PC-9 (cell line): Measurements from ENCODE around the gene ZNF574. TPM values are rescaled to one million over a fixed set of nuclear protein-coding genes. Genes with fewer than 3 reads are reported as not detected.

Experiments used
- BruUV-seq: library from RNA; stranded (reverse); fragments of 400-500 nt; replicated peaks from 2 replicates; lab custom pipeline; 2021; lab: Mats Ljungman, UMichigan
- CTCF ChIA-PET: fragments of 300-600 bp; sonication (Branson Sonifier 250); formaldehyde crosslinking; loops from one replicate; lab custom pipeline; 2022; ENCODE audit warnings: antibody characterized with exemption; lab: Charles Lee
- POLR2A ChIA-PET: fragments of 300-600 bp; sonication (Branson Sonifier 250); formaldehyde crosslinking; loops from one replicate; lab custom pipeline; 2022; ENCODE audit warnings: antibody characterized with exemption; ENCODE audit not compliant: unreplicated experiment; lab: Charles Lee
- DNase-seq, 2 experiments: peaks; one replicate each; pipeline versions ENCODE4 v3.0.0 to v3.0.0-alpha.2; 2015 to 2022; ENCODE audit warnings: mixed read lengths in 1 of 2
- H2AFZ ChIP-seq: fragments of 200-600 bp; sonication (generic); 2 replicates; pipeline ENCODE4 v1.8.1; 2017; ENCODE audit warnings: antibody characterized with exemption
- H3F3A ChIP-seq: fragments of 200-600 bp; sonication (generic); 2 replicates; pipeline ENCODE4 v1.8.1; 2017; ENCODE audit warnings: antibody characterized with exemption, mild to moderate bottlenecking, low read depth; ENCODE audit not compliant: insufficient read depth
- H3K27ac ChIP-seq: fragments of 200-600 bp; sonication (generic); 2 replicates; pipeline ENCODE4 v1.6.1; 2016; ENCODE audit warnings: mixed run types
- H3K27me3 ChIP-seq: fragments of 200-600 bp; sonication (generic); 2 replicates; pipeline ENCODE4 v1.6.1; 2016; ENCODE audit warnings: low read depth, mixed run types; ENCODE audit not compliant: insufficient read depth
- H3K36me3 ChIP-seq: fragments of 200-600 bp; sonication (generic); 2 replicates; pipeline ENCODE4 v1.6.1; 2016; ENCODE audit warnings: low read depth, mixed run types
- H3K4me1 ChIP-seq: fragments of 200-600 bp; sonication (generic); replicated peaks from 2 replicates; pipeline ENCODE4 v1.6.1; 2016; ENCODE audit warnings: mixed run types; ENCODE audit not compliant: insufficient read depth
- H3K4me2 ChIP-seq: fragments of 200-600 bp; sonication (generic); 2 replicates; pipeline ENCODE4 v1.6.1; 2017; ENCODE audit warnings: mixed run types
- H3K4me3 ChIP-seq: fragments of 200-600 bp; sonication (generic); 2 replicates; pipeline ENCODE4 v1.6.1; 2016; ENCODE audit warnings: mixed run types
- H3K79me2 ChIP-seq: fragments of 200-600 bp; sonication (generic); 2 replicates; pipeline ENCODE4 v1.6.1; 2017; ENCODE audit warnings: low read depth, mixed run types
- H3K9me2 ChIP-seq: fragments of 200-600 bp; sonication (generic); 2 replicates; pipeline ENCODE4 v1.8.1; 2017; ENCODE audit warnings: mild to moderate bottlenecking; ENCODE audit not compliant: insufficient read depth
- H3K9me3 ChIP-seq: fragments of 200-600 bp; sonication (generic); 2 replicates; pipeline ENCODE4 v1.8.1; 2016; ENCODE audit warnings: low read depth; ENCODE audit not compliant: insufficient read depth
- H4K20me1 ChIP-seq: fragments of 200-600 bp; sonication (generic); 2 replicates; pipeline ENCODE4 v1.8.1; 2017; ENCODE audit not compliant: insufficient read depth
- CTCF ChIP-seq: fragments of 200-600 bp; sonication (generic); conservative IDR thresholded peaks from 2 replicates; pipeline ENCODE4 v1.6.1; 2017; ENCODE audit warnings: mixed run types, antibody characterized with exemption, mild to moderate bottlenecking, moderate library complexity
- EZH2 ChIP-seq: fragments of 200-600 bp; sonication (generic); IDR thresholded peaks from 2 replicates; pipeline ENCODE4 v1.8.0; 2017; ENCODE audit warnings: antibody characterized with exemption, low read depth
- intact Hi-C: fragments of 100-400 bp; cut with micrococcal nuclease; formaldehyde crosslinking; loops from one replicate; pipeline ENCODE4 v1.10.0; 2022; ENCODE audit not compliant: unreplicated experiment
- total RNA-seq: library from RNA; stranded (reverse); gene quantifications from 2 replicates; pipeline ENCODE4 v1.2.3, GENCODE V29; 2021

ZNF574 gene
- total RNA-seq, 1 experiment from 2014 or later, result 19.4 TPM

GRCh38 chr19:42110658-42111057, 34.7 kb downstream of the ZNF574 start:
- Histone ChIP-seq H3K4me2 (no peak overlapping the region), H3K9me3 (no peaks in the 10 kb centered on the region), H3K27ac (no peak overlapping the region), H3K4me1 (peaks cover 27% of the 10 kb centered on the region), H3K9me2 (no peaks in the 10 kb centered on the region), H3K79me2 (no peaks in the 10 kb centered on the region), H3K36me3 (no peaks in the 10 kb centered on the region), H2AFZ (no peak overlapping the region), H3F3A (peaks cover 26% of the 10 kb centered on the region), H3K4me3 (no peak overlapping the region), H3K27me3 (no peaks in the 10 kb centered on the region), H4K20me1 (no peaks in the 10 kb centered on the region)
- no peak for DNase-seq
- no peak for TF ChIP-seq CTCF
- no peak for TF ChIP-seq EZH2
- no TSS peak for BruUV-seq
- ChIA-PET POLR2A (no interaction called here), CTCF (interaction anchor here (0.6 to 0.7 kb wide), 3 partner anchors 10 to 128 kb away, joined by 3 to 8 read pairs (median 5); no protein-coding TSS in a partner anchor)
- intact Hi-C loops, result loop anchor here (5.0 kb wide), 1 partner anchor 132 kb away; the partner anchor contains the start of gene GSK3A

GRCh38 chr19:42111384-42111783, 35.4 kb downstream of the ZNF574 start:
- no peak overlapping the region for H2AFZ ChIP-seq

GRCh38 chr19:42111811-42112210, 35.8 kb downstream of the ZNF574 start:
- Histone ChIP-seq H3K79me2 (no peaks in the 10 kb centered on the region), H2AFZ (no peak overlapping the region), H3K4me3 (no peak overlapping the region), H3F3A (peaks cover 26% of the 10 kb centered on the region), H4K20me1 (no peaks in the 10 kb centered on the region), H3K27ac (no peak overlapping the region), H3K9me2 (no peaks in the 10 kb centered on the region), H3K9me3 (no peaks in the 10 kb centered on the region), H3K36me3 (no peaks in the 10 kb centered on the region), H3K27me3 (no peaks in the 10 kb centered on the region), H3K4me1 (peaks cover 27% of the 10 kb centered on the region), H3K4me2 (no peak overlapping the region)
- intact Hi-C loops, result loop anchor here (5.0 kb wide), 1 partner anchor 130 kb away; the partner anchor contains the start of gene GSK3A
- TF ChIP-seq CTCF (no peak), EZH2 (no peak)
- DNase-seq, result no peak
- ChIA-PET CTCF (no interaction called here), POLR2A (no interaction called here)
- no TSS peak for BruUV-seq

More at GRCh38 chr19:42111384-42111783, 35.4 kb downstream of the ZNF574 start:
- POLR2A ChIA-PET, result no interaction called here
- H3K4me2 ChIP-seq, result no peak overlapping the region
- CTCF ChIA-PET, result interaction anchor here (0.6 kb wide), 1 partner anchor 127 kb away, joined by 8 read pairs; no protein-coding TSS in a partner anchor
- no peaks in the 10 kb centered on the region for H3K36me3 ChIP-seq
- no peak for DNase-seq
- H3K79me2 ChIP-seq, result no peaks in the 10 kb centered on the region
- intact Hi-C loops, result loop anchor here (5.0 kb wide), 1 partner anchor 131 kb away; the partner anchor contains the start of gene GSK3A
- H3K27ac ChIP-seq, result no peak overlapping the region
- H3K27me3 ChIP-seq, result no peaks in the 10 kb centered on the region
- no peaks in the 10 kb centered on the region for H3K9me2 ChIP-seq
- no peak overlapping the region for H3K4me3 ChIP-seq
- H4K20me1 ChIP-seq, result no peaks in the 10 kb centered on the region
- peaks cover 27% of the 10 kb centered on the region for H3K4me1 ChIP-seq
- no TSS peak for BruUV-seq
- H3F3A ChIP-seq, result peaks cover 26% of the 10 kb centered on the region
- H3K9me3 ChIP-seq, result no peaks in the 10 kb centered on the region
- TF ChIP-seq CTCF, result no peak
- no peak for TF ChIP-seq EZH2
